Prostate gland (tissue), 2 donors: ENCODE data around the gene PHKB. TPM values are rescaled to one million over a fixed set of nuclear protein-coding genes. Genes with fewer than 3 reads are reported as not detected.

Experiments used
- DNase-seq: peaks from one replicate; pipeline ENCODE4 v3.0.0-alpha.2; 2019; ENCODE audit warnings: low spot score
- H3K27ac ChIP-seq, 2 donors: fragments of 200-600 bp; sonication (generic); 2 replicates each; pipeline ENCODE4 v1.5.1; 2017 to 2019
- H3K27me3 ChIP-seq: fragments of 200-600 bp; sonication (generic); replicated peaks from 2 replicates; pipeline ENCODE4 v1.5.1; 2019; ENCODE audit not compliant: insufficient read depth
- H3K36me3 ChIP-seq, 2 donors: fragments of 200-600 bp; sonication (generic); 1 replicate in 1 of 2; 2 replicates in 1 of 2; pipeline versions ENCODE4 v1.5.1 to v1.8.1; 2017 to 2019
- H3K4me1 ChIP-seq: fragments of 200-600 bp; sonication (generic); replicated peaks from 2 replicates; pipeline ENCODE4 v1.5.1; 2019
- H3K4me3 ChIP-seq, 2 donors: fragments of 200-600 bp; sonication (generic); 2 replicates each; pipeline ENCODE4 v1.5.1; 2017 to 2019
- H3K9me3 ChIP-seq: fragments of 200-600 bp; sonication (generic); 2 replicates; pipeline ENCODE4 v1.5.1; 2017
- POLR2A ChIP-seq: fragments of 450-650 bp; IDR thresholded peaks from one replicate; pipeline ENCODE4 v1.6.1; 2016; ENCODE audit warnings: antibody characterized with exemption, mild to moderate bottlenecking
- POLR2AphosphoS5 ChIP-seq: sonication (generic); formaldehyde crosslinking; IDR thresholded peaks from one replicate; pipeline ENCODE4 v1.6.1; 2017; ENCODE audit warnings: antibody characterized with exemption
- WGBS: methylation state at CpG from one replicate; pipeline ENCODE4 v1.1.5; 2018; 5-methylcytosine and 5-hydroxymethylcytosine counted together
- intact Hi-C: fragments of 100-400 bp; cut with DNase I; formaldehyde crosslinking; loops from one replicate; pipeline ENCODE4 v1.14.2; 2022
- total RNA-seq, 2 donors: library from RNA; depleted of rRNA; stranded (reverse); fragments of >200 nt; gene quantifications; one replicate each; pipeline ENCODE4 v1.1.0, GENCODE V29; 2016
- TF ChIP-seq, protein P1 (sequence below), 4 experiments: fragments of 200-600 bp in 2 of 4; fragments of 450-650 bp in 2 of 4; sonication (generic) in 2 of 4; IDR thresholded peaks; 1 replicate in 3 of 4; 2 replicates in 1 of 4; pipeline ENCODE4 v1.5.1; 2016 to 2019; ENCODE audit warnings: antibody characterized with exemption in 4 of 4, mild to moderate bottlenecking in 2 of 4, moderate library complexity in 2 of 4

The PHKB gene
- total RNA-seq, 2 donors from 2014 or later: 70.1 to 93.7 TPM

DNA sequence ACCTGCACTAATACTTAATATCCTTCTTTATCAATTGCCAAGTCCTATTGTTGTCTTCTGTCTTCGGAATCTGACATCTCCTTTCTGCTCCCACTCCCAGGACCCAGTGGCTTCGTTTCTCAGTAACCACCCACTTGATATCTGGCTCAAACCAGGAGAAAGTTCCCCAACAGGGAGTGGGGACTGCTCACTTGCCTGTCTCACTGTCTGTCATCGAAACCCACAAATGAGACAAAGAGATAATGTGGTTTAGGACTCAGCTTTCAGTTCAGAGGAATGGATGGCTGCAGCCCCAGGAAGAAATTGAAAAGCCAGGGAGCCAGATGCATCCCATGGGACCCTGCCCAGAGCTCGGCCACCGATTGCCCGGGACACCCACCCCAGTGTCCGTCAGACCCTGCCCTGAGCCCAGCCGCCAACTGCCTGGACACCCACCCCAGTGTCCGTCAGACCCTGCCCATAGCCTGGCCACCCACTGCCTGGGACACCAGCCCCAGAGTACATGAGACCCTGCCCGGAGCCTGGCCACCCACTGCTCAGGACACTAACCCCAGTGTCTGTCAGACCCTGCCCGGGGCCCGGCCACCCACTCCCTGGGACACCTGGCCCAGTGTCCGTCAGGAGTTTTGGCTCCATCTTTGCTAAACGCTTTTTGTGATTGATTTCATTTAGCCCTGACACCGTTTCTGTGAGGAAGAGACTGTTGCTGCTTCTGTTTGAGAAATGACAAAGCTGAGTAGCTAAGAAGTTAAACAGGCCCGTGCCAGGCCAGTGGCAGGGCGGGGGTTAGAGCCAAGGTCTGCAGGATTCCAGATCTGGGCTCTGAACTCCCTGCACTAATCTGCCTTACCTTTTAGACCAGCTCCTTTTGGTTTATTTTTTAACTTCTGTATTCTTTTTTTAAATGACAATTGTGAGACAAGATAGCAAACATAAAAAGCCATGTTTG, 251.4 kb downstream of the PHKB start:
- H3K27me3 ChIP-seq: no peaks in the 10 kb centered on the region
- no peaks in the 10 kb centered on the region for H3K9me3 ChIP-seq
- TF ChIP-seq POLR2AphosphoS5 (no peak), POLR2A (no peak)
- TF ChIP-seq, protein P1, sequence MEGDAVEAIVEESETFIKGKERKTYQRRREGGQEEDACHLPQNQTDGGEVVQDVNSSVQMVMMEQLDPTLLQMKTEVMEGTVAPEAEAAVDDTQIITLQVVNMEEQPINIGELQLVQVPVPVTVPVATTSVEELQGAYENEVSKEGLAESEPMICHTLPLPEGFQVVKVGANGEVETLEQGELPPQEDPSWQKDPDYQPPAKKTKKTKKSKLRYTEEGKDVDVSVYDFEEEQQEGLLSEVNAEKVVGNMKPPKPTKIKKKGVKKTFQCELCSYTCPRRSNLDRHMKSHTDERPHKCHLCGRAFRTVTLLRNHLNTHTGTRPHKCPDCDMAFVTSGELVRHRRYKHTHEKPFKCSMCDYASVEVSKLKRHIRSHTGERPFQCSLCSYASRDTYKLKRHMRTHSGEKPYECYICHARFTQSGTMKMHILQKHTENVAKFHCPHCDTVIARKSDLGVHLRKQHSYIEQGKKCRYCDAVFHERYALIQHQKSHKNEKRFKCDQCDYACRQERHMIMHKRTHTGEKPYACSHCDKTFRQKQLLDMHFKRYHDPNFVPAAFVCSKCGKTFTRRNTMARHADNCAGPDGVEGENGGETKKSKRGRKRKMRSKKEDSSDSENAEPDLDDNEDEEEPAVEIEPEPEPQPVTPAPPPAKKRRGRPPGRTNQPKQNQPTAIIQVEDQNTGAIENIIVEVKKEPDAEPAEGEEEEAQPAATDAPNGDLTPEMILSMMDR (IDR thresholded peaks at IDR 0.05): no peak
- 68% methylated on average over 17 of the region's 17 CpGs for WGBS
- intact Hi-C loops: no loop called here
- no peak overlapping the region for H3K4me3 ChIP-seq
- no peaks in the 10 kb centered on the region for H3K36me3 ChIP-seq
- H3K4me1 ChIP-seq: no peaks in the 10 kb centered on the region
- no peak overlapping the region for H3K27ac ChIP-seq
- no peak for DNase-seq

DNA sequence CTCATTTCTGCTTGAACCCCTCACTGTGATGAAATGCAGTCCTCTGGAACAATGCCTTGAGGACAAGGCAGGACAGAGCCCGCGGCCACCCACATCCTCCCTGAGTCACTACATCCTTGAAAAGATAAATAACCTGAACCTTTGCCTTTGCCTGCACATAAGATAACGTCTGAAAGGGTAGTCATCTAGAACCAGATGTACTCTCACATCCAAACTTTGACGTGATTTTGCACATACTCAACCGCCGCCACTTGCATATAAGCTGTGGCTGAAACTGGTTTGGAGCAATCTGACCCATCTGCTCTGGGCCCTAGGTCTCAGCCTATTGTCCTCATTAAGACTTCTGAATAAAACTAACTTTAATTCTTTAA, 252.1 kb downstream of the PHKB start:
- Histone ChIP-seq H3K4me3 (no peak overlapping the region), H3K36me3 (no peaks in the 10 kb centered on the region), H3K4me1 (no peaks in the 10 kb centered on the region), H3K9me3 (no peaks in the 10 kb centered on the region), H3K27me3 (no peaks in the 10 kb centered on the region), H3K27ac (no peak overlapping the region)
- WGBS: 15% methylated on average over 6 of the region's 6 CpGs
- DNase-seq: no peak
- intact Hi-C loops: no loop called here
- TF ChIP-seq, protein P1 (IDR thresholded peaks at IDR 0.05): no peak
- no peak for TF ChIP-seq POLR2AphosphoS5
- TF ChIP-seq POLR2A: no peak

DNA sequence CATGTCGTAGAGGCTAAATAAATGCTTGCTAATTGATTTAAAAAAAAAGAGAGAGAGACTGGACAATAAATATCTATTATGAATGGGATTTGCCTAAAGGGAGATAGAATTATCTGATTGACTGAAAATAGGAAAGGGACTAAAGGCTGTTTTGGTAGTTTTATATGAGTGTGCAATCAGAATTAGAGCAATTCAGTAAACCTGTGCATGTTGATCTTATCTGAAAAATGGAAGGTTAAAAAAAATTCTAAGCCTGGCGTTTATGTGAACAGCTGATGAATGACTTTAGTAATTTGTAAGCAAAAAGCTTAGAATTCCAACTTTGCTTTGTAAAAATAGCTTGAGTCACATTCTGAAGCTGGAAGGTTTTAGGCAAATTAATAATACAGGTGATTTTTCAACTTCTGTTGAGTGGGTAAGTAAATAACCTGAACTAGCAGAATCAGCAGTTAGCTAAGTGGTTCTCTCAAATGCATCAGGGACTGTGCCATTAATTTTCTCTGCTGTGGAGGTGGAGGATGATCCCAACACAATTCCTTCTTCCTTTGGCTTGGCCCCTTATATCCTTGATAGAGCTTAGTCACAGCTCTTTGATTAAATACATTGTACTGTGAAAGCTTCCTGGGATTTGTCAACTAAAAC, 254.4 kb downstream of the PHKB start:
- intact Hi-C loops: no loop called here
- H3K4me3 ChIP-seq: no peak overlapping the region
- TF ChIP-seq POLR2AphosphoS5 (no peak), POLR2A (no peak)
- TF ChIP-seq, protein P1 (IDR thresholded peaks at IDR 0.05): no peak
- H3K4me1 ChIP-seq: no peaks in the 10 kb centered on the region
- DNase-seq: no peak
- H3K9me3 ChIP-seq: no peaks in the 10 kb centered on the region
- H3K27ac ChIP-seq: no peak overlapping the region
- H3K36me3 ChIP-seq: no peaks in the 10 kb centered on the region
- 31% methylated on average over 2 of the region's 2 CpGs for WGBS
- H3K27me3 ChIP-seq: no peaks in the 10 kb centered on the region

DNA sequence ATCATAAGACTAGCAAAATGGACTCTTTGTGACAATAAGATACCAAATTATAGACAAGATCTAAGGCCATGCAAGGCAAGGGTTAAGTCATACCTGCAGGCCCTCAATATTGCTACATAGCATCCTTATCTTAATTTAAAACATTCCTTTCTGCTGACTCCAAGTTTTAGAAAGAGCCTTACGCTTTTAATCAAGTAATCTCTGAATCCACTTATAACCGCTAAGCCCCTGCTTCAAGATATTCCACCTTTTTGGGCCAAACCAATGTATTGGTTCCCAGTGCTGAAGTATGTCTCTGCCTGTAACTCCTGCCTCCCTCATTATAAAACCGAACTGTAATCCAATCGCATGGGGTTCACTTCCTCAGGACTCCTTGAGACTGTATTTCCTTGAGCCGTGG, 255.4 kb downstream of the PHKB start:
- 89% methylated on average over 5 of the region's 5 CpGs for WGBS
- no peak for DNase-seq
- no peaks in the 10 kb centered on the region for H3K4me1 ChIP-seq
- H3K27me3 ChIP-seq: no peaks in the 10 kb centered on the region
- H3K27ac ChIP-seq: no peak overlapping the region
- H3K9me3 ChIP-seq: no peaks in the 10 kb centered on the region
- no peaks in the 10 kb centered on the region for H3K36me3 ChIP-seq
- H3K4me3 ChIP-seq: no peak overlapping the region
- intact Hi-C loops: no loop called here
- TF ChIP-seq POLR2A: no peak

DNA sequence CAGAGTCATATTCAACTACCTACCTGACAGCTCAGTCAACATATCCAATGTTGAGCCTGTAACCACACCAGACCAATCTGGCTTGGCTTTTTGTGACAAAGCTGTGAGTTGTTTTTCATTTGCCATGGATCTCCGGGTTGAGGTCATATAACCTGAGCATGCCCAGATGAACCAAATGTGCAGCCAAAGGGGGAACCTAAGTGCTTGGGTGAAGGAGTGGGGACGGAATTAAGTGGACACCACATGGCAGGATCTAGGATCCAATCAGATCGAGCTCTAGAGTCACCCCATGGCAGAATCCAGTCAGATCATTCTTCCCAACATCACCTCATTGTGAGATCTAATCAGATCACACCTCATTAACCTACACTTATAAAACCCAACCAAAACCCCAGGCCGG, 258.6 kb downstream of the PHKB start:
- intact Hi-C loops: no loop called here

More for the DNA sequence above, 258.6 kb downstream of the PHKB start:
- H3K9me3 ChIP-seq: no peaks in the 10 kb centered on the region
- no peak overlapping the region for H3K27ac ChIP-seq
- H3K36me3 ChIP-seq: no peaks in the 10 kb centered on the region
- no peak for DNase-seq
- WGBS: 70% methylated on average over 4 of the region's 4 CpGs
- no peaks in the 10 kb centered on the region for H3K4me1 ChIP-seq
- H3K4me3 ChIP-seq: no peak overlapping the region
- no peak for TF ChIP-seq POLR2AphosphoS5
- TF ChIP-seq POLR2A: no peak
- TF ChIP-seq, protein P1 (IDR thresholded peaks at IDR 0.05): no peak
- no peaks in the 10 kb centered on the region for H3K27me3 ChIP-seq
